Type B pancreatic cell (in vitro differentiated cells): ENCODE data around the gene SLFN5. TPM values are rescaled to one million over a fixed set of nuclear protein-coding genes. Genes with fewer than 3 reads are reported as not detected.

Experiments used
- DNase-seq: peaks from one replicate; pipeline ENCODE4 v3.0.0; 2021; ENCODE audit warnings: mixed read lengths; ENCODE audit not compliant: unreplicated experiment; ENCODE audit errors: extremely low spot score
- H3K27ac Mint-ChIP-seq: 2 replicates; pipeline ENCODE4 v1.8.0; 2021; ENCODE audit warnings: mild to moderate bottlenecking, mixed read lengths
- H3K27me3 Mint-ChIP-seq: 2 replicates; pipeline ENCODE4 v1.8.0; 2021; ENCODE audit warnings: mixed read lengths
- H3K36me3 Mint-ChIP-seq: 2 replicates; pipeline ENCODE4 v1.8.0; 2021; ENCODE audit warnings: mixed read lengths
- H3K4me1 Mint-ChIP-seq: one replicate; pipeline ENCODE4 v1.8.0; 2021; ENCODE audit warnings: mixed read lengths; ENCODE audit not compliant: unreplicated experiment
- H3K4me3 Mint-ChIP-seq: 2 replicates; pipeline ENCODE4 v1.8.0; 2021; ENCODE audit warnings: mild to moderate bottlenecking, mixed read lengths
- H3K9me3 Mint-ChIP-seq: 2 replicates; pipeline ENCODE4 v1.8.0; 2021; ENCODE audit warnings: mixed read lengths
- total RNA-seq: library from RNA; stranded (reverse); gene quantifications from 2 replicates; pipeline ENCODE4 v1.2.1, GENCODE V29; 2021; ENCODE audit warnings: low replicate concordance
- TF ChIP-seq, protein P1 (sequence below): fragments of 200-600 bp; sonication (generic); conservative IDR thresholded peaks from 2 replicates; pipeline ENCODE4 v1.5.0; 2021; ENCODE audit warnings: antibody characterized with exemption, mild to moderate bottlenecking

The SLFN5 gene
- total RNA-seq, 1 donor from 2014 or later = 21.7 TPM

DNA sequence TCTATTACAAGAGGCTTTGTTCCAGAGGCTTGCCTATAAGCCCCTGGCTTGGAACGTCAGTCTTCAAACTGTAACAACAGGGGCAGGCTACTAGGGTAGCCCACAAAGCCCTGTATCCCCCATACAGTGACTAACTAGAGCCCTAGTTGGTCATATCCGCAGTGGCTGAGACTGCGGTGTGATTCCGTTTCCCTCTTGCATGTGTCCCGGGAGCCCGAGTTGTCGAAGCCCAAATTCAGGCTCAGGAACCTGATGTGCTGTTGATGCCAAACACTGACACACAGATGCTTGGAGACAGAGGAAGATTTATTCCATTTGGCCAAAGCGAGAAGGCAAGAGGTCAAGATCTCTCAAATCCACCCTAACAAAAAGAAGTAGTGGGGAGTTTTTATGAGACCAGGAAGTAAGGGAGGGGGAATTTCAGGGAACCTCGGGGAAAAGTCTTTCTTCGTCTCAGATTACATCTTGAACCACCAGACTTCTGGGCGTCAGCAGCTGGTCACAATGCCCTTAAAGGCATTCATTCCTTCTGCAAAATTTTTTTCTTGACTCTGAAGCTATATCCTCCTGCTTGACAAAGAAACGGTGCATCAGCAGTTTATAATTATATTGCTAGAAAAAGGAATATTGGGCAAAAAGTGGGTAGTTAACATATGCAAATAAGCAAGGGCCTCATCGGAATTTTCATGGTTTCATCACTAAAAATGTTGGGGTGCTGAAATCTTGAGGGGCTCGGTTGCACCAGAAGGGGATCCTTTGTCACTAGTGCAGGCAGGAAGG lies 879 bp downstream of the SLFN5 start:
- Mint-ChIP-seq H3K9me3 (no peaks in the 10 kb centered on the region), H3K27ac (peak overlapping the region; percentile 94), H3K4me1 (peaks cover 27% of the 10 kb centered on the region), H3K4me3 (peak overlapping the region; percentile 98), H3K27me3 (peaks cover under 1% of the 10 kb centered on the region), H3K36me3 (peaks cover 7% of the 10 kb centered on the region)
- TF ChIP-seq, protein P1, sequence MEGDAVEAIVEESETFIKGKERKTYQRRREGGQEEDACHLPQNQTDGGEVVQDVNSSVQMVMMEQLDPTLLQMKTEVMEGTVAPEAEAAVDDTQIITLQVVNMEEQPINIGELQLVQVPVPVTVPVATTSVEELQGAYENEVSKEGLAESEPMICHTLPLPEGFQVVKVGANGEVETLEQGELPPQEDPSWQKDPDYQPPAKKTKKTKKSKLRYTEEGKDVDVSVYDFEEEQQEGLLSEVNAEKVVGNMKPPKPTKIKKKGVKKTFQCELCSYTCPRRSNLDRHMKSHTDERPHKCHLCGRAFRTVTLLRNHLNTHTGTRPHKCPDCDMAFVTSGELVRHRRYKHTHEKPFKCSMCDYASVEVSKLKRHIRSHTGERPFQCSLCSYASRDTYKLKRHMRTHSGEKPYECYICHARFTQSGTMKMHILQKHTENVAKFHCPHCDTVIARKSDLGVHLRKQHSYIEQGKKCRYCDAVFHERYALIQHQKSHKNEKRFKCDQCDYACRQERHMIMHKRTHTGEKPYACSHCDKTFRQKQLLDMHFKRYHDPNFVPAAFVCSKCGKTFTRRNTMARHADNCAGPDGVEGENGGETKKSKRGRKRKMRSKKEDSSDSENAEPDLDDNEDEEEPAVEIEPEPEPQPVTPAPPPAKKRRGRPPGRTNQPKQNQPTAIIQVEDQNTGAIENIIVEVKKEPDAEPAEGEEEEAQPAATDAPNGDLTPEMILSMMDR = no peak
- no peak for DNase-seq

DNA sequence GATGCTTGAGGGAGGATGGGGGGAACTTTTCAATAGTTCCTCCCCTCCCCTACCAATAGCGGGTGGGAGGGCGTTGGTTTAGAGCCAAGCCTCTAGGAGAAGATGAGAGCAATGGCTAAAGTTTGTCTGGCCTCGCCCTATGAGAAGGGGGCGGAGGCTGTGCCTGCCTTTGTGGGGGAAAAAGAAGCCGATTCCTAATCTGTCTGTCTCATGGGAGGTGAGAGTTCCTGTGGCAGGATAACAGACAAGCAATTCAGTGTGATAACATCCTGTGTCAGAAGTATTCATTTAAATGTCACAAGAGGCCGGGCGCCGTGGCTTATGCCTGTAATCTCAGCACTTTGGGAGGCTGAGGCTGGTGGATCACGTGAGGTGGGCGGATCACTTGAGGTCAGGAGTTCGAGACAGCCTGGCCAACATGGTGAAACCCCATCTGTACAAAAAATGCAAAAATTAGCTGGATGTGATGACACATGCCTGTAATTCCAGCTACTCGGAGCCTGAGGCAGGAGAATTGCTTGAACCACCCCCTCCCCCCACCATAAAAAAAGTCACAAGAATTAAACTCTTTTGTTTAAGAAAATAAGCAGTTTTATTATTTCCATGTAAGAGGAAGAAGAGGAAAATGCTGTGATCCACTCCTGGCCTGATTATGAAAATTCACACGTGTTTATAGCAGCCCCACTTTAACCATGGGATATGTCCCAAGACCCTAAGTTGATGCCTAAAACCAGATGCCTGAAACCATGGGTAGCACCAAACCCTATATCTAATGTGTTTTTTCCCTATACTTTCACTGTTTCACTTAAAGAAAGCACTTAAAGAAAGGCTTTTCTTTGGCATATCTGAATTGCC lies 1.7 kb downstream of the SLFN5 start:
- no peaks in the 10 kb centered on the region for H3K27me3 Mint-ChIP-seq
- peak overlapping the region; percentile 98 for H3K4me3 Mint-ChIP-seq
- TF ChIP-seq, protein P1 = no peak
- H3K36me3 Mint-ChIP-seq = peaks cover 10% of the 10 kb centered on the region
- peaks cover 27% of the 10 kb centered on the region for H3K4me1 Mint-ChIP-seq
- no peaks in the 10 kb centered on the region for H3K9me3 Mint-ChIP-seq
- H3K27ac Mint-ChIP-seq = peak overlapping the region; percentile 94
- peak; percentile 58 for DNase-seq

DNA sequence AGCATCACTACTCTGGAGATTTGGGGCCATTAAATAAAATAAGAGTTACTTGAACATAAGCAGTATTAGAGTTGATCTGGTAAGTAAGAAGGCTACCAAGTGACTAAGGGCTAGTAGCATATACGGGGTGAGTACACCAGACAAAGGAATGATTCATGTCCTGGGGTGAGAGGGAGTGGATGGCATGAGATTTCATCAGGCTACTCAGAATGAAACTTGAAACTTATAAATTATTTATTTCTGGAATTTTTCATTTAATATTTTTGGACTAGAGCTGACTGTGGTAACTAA lies 2.3 kb downstream of the SLFN5 start:
- H3K4me3 Mint-ChIP-seq = peak overlapping the region; percentile 98
- TF ChIP-seq, protein P1 = no peak

DNA sequence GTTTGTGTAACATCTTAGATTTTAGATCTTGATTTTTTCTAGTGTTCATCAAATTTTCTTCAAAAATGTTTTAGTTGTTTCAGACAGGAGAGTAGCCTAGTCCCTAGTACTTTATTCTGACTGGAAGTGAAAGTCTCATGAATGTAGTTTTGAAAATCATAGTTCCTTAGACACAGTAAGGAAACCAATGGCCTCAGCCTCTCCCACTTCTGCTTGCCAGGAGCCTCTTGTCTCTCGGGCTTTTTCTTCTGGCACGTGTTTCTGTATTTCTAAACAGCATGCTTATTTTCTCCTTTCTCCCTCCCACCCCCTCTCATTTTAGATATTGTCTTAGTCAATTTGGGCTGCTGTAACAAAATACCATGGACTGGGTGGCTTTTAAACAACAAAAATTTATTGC lies 9.8 kb downstream of the SLFN5 start:
- no peak overlapping the region for H3K27ac Mint-ChIP-seq
- peaks cover 7% of the 10 kb centered on the region for H3K36me3 Mint-ChIP-seq
- H3K9me3 Mint-ChIP-seq = no peaks in the 10 kb centered on the region
- TF ChIP-seq, protein P1 = no peak
- H3K27me3 Mint-ChIP-seq = no peaks in the 10 kb centered on the region
- H3K4me1 Mint-ChIP-seq = peaks cover 19% of the 10 kb centered on the region
- no peak overlapping the region for H3K4me3 Mint-ChIP-seq
- no peak for DNase-seq

More for the DNA sequence above, 2.3 kb downstream of the SLFN5 start:
- Mint-ChIP-seq H3K27me3 (no peaks in the 10 kb centered on the region), H3K27ac (peak overlapping the region; percentile 94), H3K4me1 (peaks cover 23% of the 10 kb centered on the region), H3K36me3 (peaks cover 15% of the 10 kb centered on the region), H3K9me3 (no peaks in the 10 kb centered on the region)
- no peak for DNase-seq

DNA sequence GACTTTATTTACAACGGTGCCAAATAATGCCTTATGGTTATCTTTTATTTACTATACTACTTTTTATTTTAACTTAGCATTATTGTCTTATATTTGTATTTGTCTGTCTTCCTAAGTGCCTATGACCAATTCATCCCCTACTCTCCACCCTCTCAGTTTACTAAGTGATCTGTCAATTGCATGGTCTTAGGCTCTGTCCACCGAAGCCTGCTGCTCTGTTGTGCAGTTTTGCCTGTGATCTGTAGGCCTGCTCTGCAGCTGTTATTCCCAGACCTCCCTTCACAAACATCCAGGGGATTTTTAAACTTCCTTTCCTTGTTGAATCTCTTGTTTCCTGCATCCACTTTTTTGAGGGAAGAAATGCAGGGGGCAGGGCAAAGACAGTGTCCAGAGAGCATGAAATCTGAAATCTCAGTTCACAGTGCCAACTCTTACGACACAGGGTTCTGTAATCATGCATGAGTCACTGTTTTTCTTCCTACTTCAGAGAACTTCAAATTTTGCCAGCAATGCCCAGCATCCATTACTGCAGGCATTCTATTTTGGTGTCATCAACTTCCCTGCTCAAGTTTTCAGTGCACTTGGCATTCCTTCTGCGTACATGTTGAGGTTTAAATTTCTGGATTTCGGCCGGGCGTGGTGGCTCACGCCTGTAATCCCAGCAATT lies 11.4 kb downstream of the SLFN5 start:
- peaks cover 13% of the 10 kb centered on the region for H3K36me3 Mint-ChIP-seq
- peak overlapping the region; percentile 44 for H3K27ac Mint-ChIP-seq
- no peaks in the 10 kb centered on the region for H3K27me3 Mint-ChIP-seq
- TF ChIP-seq, protein P1 = no peak
- H3K4me1 Mint-ChIP-seq = peaks cover 19% of the 10 kb centered on the region
- no peak overlapping the region for H3K4me3 Mint-ChIP-seq
- H3K9me3 Mint-ChIP-seq = no peaks in the 10 kb centered on the region
- DNase-seq = no peak
